SHP77 treated with DMSO at 0.1 percent for 48 hours (cell line): Measurements from ENCODE around the gene METTL22.
A peak's percentile ranks its signal among the peaks of the same experiment; 100 is the strongest.

Experiments used
- DNase-seq: peaks from one replicate; lab custom pipeline; 2025; lab: John Stamatoyannopoulos, UW

METTL22 gene

DNA sequence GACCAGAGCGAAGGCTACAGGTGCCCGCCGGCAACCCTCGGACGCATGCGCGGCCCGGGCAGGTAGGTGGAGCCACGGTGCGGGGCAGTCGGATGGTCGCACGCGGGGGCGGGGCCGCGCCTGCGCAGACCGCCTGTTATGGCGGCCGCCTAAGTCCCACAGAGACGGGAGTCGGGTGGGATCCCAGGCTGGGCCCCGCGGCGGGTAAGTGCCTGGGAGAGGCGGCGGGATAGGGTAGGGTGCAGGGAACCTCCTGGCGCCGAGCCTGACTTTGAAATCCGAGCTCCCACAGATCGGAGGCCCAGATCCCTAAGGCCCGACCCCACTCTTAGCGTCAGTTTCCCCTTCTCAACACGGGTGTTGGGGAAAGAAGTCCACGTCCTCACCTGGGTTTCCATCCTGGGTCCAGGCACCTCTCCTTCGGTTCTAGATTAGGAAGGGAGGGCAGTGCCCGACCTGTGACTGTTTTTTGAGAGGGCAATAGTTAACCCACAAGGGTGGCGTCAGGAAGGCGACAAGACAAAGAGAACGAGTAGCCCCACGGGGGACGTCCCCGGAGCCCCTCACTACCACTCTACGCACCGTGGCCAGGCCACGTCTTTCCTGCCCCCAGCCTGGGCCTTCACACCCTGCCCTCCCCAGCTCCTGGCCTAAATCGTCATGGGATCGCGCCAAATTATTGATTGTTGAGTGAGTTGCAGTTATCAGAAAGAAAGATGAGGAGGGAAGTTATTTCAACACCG, at the start of gene METTL22:
Gene METTL22, plus strand, starts transcription at position 127 of the 743 bp plus-strand sequence. CDS start 3,968 bp downstream, outside the sequence.
- peak; percentile 55 for DNase-seq

DNA sequence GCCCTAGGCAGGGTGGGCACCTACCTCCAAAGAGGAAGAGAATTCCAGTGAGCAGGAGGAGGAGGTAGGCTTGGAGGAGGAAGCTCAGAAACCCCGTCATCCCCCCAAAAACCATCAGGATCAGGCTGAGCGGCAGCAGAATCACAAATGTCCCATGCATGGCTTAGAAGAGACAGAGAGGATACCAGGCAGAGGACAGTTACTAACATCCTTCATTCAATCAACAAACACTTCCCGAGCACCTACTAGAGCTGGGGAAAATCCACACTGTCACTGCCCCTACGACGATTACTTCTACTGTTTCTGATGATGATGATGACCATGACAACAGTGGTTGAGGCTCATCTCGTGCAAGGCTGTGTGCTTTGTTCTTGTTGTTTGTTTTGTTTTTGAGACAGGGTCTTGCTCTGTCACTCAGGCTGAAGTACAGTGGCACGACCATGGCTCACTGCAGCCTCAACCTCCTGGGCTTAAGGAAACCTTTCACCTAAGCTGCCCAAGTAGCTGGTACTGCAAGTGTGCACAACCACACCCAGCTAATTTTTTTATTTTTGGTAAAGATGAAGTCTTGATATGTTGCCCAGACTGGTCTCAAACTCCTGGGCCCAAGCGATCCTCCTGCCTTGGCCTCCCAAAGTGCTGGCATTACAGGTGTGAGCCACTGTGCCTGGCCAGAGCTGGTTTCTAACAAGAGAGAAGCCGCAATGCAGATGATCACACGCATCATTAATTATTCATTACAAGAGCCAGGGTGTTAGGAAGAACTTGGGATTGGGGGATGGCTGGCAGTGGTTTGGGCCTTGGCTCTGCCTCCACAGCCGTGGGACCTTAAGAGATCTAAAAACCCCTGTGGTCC, 49.2 kb upstream of the METTL22 start:
- no peak for DNase-seq

GRCh38 chr16:8572919-8573724, 48.4 kb upstream of the METTL22 start:
- DNase-seq, result no peak

GRCh38 chr16:8575399-8575798, 46.1 kb upstream of the METTL22 start:
- DNase-seq, result no peak

DNA sequence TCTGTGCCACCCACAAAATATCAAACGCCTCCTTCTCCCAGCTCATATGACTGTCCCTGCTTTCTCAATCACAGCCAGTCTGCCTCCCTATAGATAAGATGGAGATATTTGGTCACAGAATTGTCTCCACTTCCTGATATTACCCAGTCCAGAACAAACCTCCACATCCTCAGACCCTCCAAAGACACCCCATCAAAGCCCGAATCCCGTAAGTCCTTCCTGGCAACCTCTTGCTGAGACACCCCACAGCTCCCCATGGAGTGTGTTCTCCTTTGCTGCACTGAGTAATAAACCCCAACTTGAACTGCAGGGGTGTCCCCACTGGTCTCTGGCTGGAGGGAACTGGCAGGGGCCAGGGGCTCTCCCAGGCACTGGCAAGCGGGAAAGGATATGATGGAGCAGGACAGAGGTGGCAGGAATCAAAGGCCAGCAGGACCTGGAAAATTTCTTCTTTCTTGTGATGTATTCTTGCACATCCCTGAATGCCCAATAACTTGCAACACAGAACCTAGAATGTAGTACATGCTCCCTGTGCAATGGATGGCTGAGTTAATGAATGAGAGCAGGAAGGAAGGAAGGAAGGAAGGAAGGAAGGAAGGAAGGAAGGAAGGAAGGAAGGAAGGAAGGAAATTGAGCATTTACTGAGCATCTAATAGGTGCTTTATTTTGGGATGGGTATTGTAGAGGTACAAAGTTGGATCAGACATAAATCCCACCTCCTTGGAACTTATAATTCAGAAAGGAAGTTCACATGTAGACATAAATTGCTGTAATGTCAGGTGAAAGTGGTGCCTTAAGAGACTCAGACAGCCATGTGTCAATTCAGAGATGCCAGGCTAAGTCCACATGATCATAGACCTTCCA, 45.1 kb upstream of the METTL22 start:
- no peak for DNase-seq

GRCh38 chr16:8577678-8578304, 43.7 kb upstream of the METTL22 start:
- no peak for DNase-seq

DNA sequence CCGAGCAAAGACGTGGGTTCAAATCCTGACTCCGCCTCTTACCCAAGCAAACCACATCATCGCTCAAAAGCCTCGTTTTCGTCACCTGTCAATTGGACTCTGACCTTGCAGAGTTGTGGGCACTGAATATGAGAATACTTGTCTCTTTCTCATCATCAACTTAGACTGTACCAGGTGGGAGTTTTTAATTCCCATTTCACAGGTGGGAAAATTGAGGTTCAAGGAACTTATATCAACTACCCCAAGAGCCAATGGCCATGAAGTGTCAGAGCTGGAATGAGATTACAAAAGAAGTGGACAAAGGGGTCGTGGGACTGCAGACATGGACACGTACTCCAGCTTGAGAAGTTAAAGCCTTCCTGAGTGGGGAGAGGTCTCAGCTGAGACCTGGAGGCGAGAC, 41.9 kb upstream of the METTL22 start:
- DNase-seq, result no peak

DNA sequence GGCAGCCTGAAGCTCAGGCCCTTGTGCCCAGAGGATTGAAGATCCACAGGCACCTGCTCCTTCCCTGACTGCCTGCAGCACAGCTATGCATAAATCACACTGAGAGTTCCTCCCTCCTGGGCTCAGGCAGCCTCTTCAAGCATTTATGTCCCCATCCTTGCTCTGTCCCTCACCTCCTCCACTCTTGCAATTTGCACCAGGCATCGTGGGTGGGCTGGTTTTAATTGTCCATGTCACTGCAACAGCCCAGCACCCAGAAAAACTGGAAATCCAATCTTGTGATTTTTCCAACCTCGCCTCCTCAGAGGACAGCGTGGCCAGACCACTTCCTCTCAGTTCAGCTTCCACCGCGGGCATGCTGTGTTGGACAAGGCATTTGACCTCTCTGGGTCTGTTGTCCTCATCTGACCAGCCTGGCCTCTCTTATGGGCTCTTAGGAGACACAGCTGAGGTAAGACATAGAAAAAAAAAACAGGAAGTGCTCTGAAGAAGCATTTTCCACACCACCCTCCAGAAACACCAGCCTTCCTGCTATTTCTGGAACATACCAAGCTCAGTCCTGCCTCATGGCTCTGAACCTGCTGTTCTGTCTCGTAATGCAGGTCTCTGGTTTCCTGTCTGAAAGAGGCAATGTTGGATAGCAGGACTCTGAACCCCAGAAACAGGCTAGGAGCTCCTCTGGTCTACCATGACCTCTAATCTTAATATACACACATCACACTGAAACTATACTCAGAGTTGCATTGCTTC, 39.5 kb upstream of the METTL22 start:
- DNase-seq, result no peak

DNA sequence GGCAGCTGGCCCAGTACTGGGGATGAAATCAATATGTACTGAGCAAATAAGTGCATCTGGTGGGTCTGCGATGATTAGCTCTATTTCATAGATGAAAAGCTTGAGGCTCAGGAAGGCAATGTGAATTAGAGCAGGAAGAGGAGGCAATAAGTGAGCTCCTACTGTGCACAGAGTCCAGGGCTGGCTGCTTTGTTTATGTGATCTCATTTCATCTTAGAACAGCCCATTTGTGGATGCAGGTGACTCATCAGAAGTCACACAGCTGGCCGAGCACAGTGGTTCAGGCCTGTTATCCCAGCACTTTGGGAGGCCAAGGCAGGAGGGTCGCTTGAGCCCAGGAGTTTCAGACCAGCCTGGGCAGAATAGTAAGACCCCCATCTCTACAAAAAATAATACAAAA, 38.3 kb upstream of the METTL22 start:
- DNase-seq, result no peak

- DNase-seq, result no peak
Observed at GRCh38 chr16:8583732-8584131, 37.8 kb upstream of the METTL22 start.

GRCh38 chr16:8585041-8585440, 36.5 kb upstream of the METTL22 start:
- no peak for DNase-seq

GRCh38 chr16:8585857-8586256, 35.6 kb upstream of the METTL22 start:
- DNase-seq, result no peak

- no peak for DNase-seq
Observed at GRCh38 chr16:8587065-8587464, 34.4 kb upstream of the METTL22 start.

GRCh38 chr16:8588682-8589056, 32.8 kb upstream of the METTL22 start:
- no peak for DNase-seq

DNA sequence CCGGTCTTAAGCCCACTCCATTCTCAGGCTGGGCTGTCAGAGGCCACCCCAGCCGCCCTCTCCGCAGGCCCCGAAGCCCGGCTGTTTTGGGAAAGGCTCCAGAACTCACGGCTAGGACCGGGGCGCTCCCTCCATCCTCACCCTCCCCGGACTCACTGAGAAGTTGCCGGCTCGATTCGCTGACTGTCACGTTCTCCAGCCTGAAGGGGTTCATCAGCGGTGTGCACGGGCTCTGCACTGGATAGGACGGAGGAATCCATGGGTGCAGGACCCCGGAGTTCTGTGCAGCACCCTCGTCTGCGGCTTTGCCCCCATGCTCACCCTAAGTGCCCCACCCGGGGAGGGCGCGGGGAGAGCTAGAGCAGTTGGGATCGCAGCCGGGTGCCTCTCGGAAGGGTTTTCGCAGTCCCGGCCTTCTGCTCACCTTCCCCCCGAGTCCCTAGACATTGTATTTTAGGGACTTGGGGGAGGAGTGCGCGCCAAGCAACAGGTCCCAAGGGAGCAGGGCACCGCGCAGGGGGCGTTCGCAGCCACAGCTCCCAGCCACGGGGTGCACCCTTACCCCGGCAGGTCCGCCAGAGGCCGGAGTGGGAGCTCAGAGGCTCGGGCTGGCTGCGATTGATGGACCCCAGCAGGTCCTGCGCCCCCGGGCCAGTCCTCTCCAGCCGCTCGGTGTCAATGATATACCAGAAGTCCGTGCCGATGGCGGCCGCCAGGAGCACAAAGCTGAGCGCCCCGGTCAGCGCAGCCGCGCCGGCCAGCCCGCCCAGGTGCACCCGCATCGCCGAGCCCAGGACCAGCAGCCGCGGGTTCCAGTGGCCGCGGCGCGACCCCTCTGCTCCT, 32.2 kb upstream of the METTL22 start:
- no peak for DNase-seq

GRCh38 chr16:8589900-8590688, 31.4 kb upstream of the METTL22 start, which contains the start of gene TMEM114:
TSS of gene TMEM114 (minus strand) at chr16:8590511. CDS start at chr16:8589838, 673 bp downstream.
- DNase-seq, result no peak

DNA sequence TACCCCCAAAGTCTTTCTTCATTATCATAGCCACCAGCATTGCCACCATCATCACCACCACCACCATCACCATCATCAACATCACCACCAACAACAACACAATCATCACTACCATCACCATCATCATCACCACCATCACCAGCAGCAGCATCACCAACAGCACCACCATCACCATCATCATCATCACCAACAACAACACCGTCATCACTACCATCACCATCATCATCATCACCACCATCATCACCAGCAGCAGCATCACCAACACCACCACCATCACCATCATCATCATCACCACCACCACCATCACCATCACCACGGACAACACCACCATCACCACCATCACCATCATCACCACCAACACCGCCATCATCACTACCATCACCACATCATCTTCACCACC, 30.7 kb upstream of the METTL22 start:
- DNase-seq, result no peak

DNA sequence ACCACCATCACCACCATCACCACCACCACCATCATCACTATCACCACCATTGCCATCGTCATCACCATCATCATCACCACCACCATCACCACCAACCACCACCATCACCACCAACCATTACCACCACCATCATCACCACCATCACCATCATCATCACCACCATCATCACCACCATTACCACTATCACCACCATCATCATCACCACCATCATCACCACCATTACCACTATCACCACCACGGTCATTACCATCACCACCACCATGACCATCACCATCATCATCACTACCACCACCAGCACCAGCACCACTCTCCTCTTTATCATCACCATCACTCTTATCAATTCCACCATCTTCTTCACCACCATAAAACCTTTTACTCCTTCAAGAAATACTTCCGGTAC, 30.0 kb upstream of the METTL22 start:
- DNase-seq, result no peak
